A673 (cell line): Measurements from ENCODE around the gene ATP2B1. TPM values are rescaled to one million over a fixed set of nuclear protein-coding genes. Genes with fewer than 3 reads are reported as not detected.
A peak's percentile ranks its signal among the peaks of the same experiment; 100 is the strongest.

ENCODE experiments used
- BruUV-seq: library from RNA; stranded (reverse); fragments of 400-500 nt; replicated peaks from 2 replicates; lab custom pipeline; 2021; lab: Mats Ljungman, UMichigan
- CTCF ChIA-PET: fragments of 300-600 bp; sonication (Branson Sonifier 250); formaldehyde crosslinking; loops from one replicate; lab custom pipeline; 2022; ENCODE audit warnings: antibody characterized with exemption; lab: Charles Lee
- POLR2A ChIA-PET: fragments of 300-600 bp; sonication (Branson Sonifier 250); formaldehyde crosslinking; loops from one replicate; lab custom pipeline; 2022; ENCODE audit warnings: antibody characterized with exemption; ENCODE audit not compliant: low non-redundant PET; lab: Charles Lee
- DNase-seq: peaks from one replicate; pipeline ENCODE4 v3.0.0-alpha.2; 2015; ENCODE audit warnings: low spot score
- H3K27ac ChIP-seq: fragments of 200-600 bp; sonication (generic); 2 replicates; pipeline ENCODE4 v1.5.1; 2016; ENCODE audit warnings: mixed run types, low read depth, mild to moderate bottlenecking, mixed read lengths, antibody characterized with exemption, low read length; ENCODE audit not compliant: poor library complexity, severe bottlenecking
- H3K27me3 ChIP-seq: fragments of 200-600 bp; sonication (generic); replicated peaks from 2 replicates; pipeline ENCODE4 v1.6.1; 2017; ENCODE audit warnings: mixed run types, low read depth, mild to moderate bottlenecking, mixed read lengths, antibody characterized with exemption, low read length; ENCODE audit not compliant: insufficient read depth, poor library complexity
- H3K36me3 ChIP-seq: fragments of 200-600 bp; sonication (generic); 2 replicates; pipeline ENCODE4 v1.6.1; 2016; ENCODE audit warnings: mixed run types, mild to moderate bottlenecking, mixed read lengths, antibody characterized with exemption, low read length; ENCODE audit not compliant: insufficient read depth, poor library complexity, severe bottlenecking
- H3K4me1 ChIP-seq: fragments of 200-600 bp; sonication (generic); 2 replicates; pipeline ENCODE4 v1.6.1; 2017; ENCODE audit warnings: mixed run types, mild to moderate bottlenecking, mixed read lengths, antibody characterized with exemption, low read length; ENCODE audit not compliant: insufficient read depth, poor library complexity, severe bottlenecking
- H3K4me3 ChIP-seq: fragments of 200-600 bp; sonication (generic); 2 replicates; pipeline ENCODE4 v1.5.1; 2016; ENCODE audit warnings: low read depth, mixed run types, mild to moderate bottlenecking, mixed read lengths, low read length; ENCODE audit not compliant: poor library complexity, severe bottlenecking
- H3K9me3 ChIP-seq: fragments of 200-600 bp; sonication (generic); 2 replicates; pipeline ENCODE4 v1.6.1; 2016; ENCODE audit warnings: mixed run types, low read depth, mild to moderate bottlenecking, mixed read lengths, antibody characterized with exemption, low read length; ENCODE audit not compliant: poor library complexity, severe bottlenecking
- EZH2 ChIP-seq: fragments of 200-600 bp; sonication (generic); IDR thresholded peaks from 2 replicates; pipeline ENCODE4 v1.6.1; 2017; ENCODE audit warnings: borderline replicate concordance, low read depth, mild to moderate bottlenecking, mixed read lengths, antibody characterized with exemption, low read length; ENCODE audit not compliant: poor library complexity, severe bottlenecking
- intact Hi-C: fragments of 100-400 bp; cut with micrococcal nuclease; formaldehyde crosslinking; loops from one replicate; pipeline ENCODE4 v1.10.0; 2022; ENCODE audit not compliant: unreplicated experiment
- total RNA-seq: library from RNA; stranded (reverse); gene quantifications from 2 replicates; pipeline ENCODE4 v1.2.3, GENCODE V29; 2021
- TF ChIP-seq, protein P1 (sequence below): fragments of 300-800, 200-600 bp; sonication (generic); conservative IDR thresholded peaks from 2 replicates; pipeline ENCODE4 v1.5.1; 2017; ENCODE audit warnings: low read depth, mild to moderate bottlenecking, antibody characterized with exemption, low read length, moderate library complexity, mixed read lengths

The ATP2B1 gene
- total RNA-seq, 1 experiment from 2014 or later: 44.2 TPM

- Histone ChIP-seq H3K4me1 (peaks cover 53% of the 10 kb centered on the region), H3K27me3 (no peaks in the 10 kb centered on the region), H3K27ac (peak overlapping the region; percentile 36), H3K9me3 (no peaks in the 10 kb centered on the region), H3K36me3 (no peaks in the 10 kb centered on the region), H3K4me3 (no peak overlapping the region)
- POLR2A ChIA-PET: no interaction called here
- intact Hi-C loops: no loop called here
- TF ChIP-seq EZH2: no peak
- TF ChIP-seq, protein P1, sequence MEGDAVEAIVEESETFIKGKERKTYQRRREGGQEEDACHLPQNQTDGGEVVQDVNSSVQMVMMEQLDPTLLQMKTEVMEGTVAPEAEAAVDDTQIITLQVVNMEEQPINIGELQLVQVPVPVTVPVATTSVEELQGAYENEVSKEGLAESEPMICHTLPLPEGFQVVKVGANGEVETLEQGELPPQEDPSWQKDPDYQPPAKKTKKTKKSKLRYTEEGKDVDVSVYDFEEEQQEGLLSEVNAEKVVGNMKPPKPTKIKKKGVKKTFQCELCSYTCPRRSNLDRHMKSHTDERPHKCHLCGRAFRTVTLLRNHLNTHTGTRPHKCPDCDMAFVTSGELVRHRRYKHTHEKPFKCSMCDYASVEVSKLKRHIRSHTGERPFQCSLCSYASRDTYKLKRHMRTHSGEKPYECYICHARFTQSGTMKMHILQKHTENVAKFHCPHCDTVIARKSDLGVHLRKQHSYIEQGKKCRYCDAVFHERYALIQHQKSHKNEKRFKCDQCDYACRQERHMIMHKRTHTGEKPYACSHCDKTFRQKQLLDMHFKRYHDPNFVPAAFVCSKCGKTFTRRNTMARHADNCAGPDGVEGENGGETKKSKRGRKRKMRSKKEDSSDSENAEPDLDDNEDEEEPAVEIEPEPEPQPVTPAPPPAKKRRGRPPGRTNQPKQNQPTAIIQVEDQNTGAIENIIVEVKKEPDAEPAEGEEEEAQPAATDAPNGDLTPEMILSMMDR: no peak
- CTCF ChIA-PET: no interaction called here
- BruUV-seq: no TSS peak
- peak; percentile 51 for DNase-seq
These were observed 135.4 kb downstream of the ATP2B1 start for GRCh38 chr12:89573051-89573810.

DNA sequence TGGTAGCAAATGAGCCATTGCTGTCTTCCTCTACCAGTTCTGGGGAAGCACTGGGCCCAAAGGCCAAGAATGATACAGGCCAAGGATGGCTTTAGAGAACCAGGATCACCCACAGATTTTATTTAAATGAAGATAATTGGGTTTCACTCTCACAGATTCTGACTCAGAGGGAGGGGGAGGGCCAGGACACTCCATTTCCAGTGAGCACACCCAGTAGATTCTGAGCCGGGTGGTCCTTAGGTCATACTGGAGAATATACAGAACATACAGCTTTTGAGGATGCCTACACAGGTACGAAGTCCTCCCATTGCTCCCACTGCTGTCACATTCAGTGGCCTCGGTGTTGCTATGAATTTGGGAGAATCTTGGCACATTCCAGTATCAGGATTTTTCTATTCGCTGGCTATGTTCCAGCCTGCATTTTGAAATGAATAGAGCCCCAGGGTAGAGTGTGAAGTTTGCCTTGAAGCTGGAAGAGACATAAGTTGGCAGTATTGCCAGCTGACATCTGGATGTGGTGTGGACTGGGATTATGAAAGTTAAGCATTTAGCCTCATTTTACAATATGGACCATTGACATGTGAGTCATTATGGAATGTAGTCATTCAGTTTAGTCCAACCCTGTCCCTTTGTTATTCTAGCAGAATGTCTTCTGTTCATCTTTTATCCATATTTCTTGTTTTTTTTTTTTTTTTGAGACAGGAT lies 137.0 kb downstream of the ATP2B1 start:
- ChIA-PET POLR2A (interaction anchor here (0.7 kb wide), 1 partner anchor 1799 kb away, joined by 4 read pairs; no protein-coding TSS in a partner anchor), CTCF (interaction anchor here (1.0 kb wide), 1 partner anchor 28 kb away, joined by 3 read pairs; no protein-coding TSS in a partner anchor)
- no peaks in the 10 kb centered on the region for H3K27me3 ChIP-seq
- TF ChIP-seq, protein P1: no peak
- TF ChIP-seq EZH2: no peak
- no peaks in the 10 kb centered on the region for H3K36me3 ChIP-seq
- H3K4me1 ChIP-seq: peaks cover 53% of the 10 kb centered on the region
- no TSS peak for BruUV-seq
- intact Hi-C loops: no loop called here
- H3K27ac ChIP-seq: no peak overlapping the region
- H3K9me3 ChIP-seq: no peaks in the 10 kb centered on the region
- peak; percentile 62 for DNase-seq
- no peak overlapping the region for H3K4me3 ChIP-seq

DNA sequence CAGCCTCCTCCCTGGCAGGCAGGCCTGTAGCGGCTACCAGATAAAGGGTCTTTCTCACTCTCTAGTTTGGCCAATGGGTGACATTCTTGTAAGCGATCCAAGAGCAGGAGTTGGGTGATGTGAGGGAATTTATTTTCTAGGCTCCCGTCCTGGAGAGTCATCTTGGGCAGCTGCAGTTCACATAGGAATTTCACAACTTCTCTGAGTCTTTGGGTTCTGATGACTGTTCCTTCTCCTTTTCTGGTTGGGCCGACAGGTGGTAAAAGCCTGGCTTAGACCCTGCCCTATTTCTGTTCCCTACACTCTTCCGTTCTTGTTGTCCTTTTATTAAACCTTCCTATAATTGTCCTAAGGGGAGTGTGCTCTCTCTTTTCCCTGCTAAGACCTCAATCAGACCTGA lies 140.2 kb downstream of the ATP2B1 start:
- Histone ChIP-seq H3K4me3 (no peak overlapping the region), H3K4me1 (peaks cover 23% of the 10 kb centered on the region), H3K36me3 (no peaks in the 10 kb centered on the region), H3K9me3 (no peaks in the 10 kb centered on the region), H3K27me3 (no peaks in the 10 kb centered on the region), H3K27ac (no peak overlapping the region)
- intact Hi-C loops: no loop called here
- BruUV-seq: no TSS peak
- POLR2A ChIA-PET: no interaction called here
- no peak for DNase-seq
- CTCF ChIA-PET: no interaction called here
- TF ChIP-seq, protein P1: no peak
- no peak for TF ChIP-seq EZH2
